ENCODE data around the gene AIF1. TPM values are rescaled to one million over a fixed set of nuclear protein-coding genes. Genes with fewer than 3 reads are reported as not detected.

Gene AIF1
- not detected in 2 replicates for total RNA-seq

GRCh38 chr6:31614684-31615578 is at the start of gene AIF1:
Gene AIF1, plus strand, starts transcription at chr6:31615234. Its CDS starts 96 bp downstream, at chr6:31615330.

DNA sequence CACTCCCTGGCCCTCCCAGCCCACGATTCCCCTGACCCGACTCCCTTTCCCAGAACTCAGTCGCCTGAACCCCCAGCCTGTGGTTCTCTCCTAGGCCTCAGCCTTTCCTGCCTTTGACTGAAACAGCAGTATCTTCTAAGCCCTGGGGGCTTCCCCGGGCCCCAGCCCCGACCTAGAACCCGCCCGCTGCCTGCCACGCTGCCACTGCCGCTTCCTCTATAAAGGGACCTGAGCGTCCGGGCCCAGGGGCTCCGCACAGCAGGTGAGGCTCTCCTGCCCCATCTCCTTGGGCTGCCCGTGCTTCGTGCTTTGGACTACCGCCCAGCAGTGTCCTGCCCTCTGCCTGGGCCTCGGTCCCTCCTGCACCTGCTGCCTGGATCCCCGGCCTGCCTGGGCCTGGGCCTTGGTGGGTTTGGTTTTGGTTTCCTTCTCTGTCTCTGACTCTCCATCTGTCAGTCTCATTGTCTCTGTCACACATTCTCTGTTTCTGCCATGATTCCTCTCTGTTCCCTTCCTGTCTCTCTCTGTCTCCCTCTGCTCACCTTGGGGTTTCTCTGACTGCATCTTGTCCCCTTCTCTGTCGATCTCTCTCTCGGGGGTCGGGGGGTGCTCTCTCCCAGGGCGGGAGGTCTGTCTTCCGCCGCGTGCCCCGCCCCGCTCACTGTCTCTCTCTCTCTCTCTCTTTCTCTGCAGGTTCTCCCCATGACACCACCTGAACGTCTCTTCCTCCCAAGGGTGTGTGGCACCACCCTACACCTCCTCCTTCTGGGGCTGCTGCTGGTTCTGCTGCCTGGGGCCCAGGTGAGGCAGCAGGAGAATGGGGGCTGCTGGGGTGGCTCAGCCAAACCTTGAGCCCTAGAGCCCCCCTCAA is 42.8 kb upstream of the AIF1 start, which contains the start of gene LTA:
LTA (plus strand) TSS at position 249 of the 871 bp plus-strand sequence; CDS start at position 703, 454 bp downstream.

DNA sequence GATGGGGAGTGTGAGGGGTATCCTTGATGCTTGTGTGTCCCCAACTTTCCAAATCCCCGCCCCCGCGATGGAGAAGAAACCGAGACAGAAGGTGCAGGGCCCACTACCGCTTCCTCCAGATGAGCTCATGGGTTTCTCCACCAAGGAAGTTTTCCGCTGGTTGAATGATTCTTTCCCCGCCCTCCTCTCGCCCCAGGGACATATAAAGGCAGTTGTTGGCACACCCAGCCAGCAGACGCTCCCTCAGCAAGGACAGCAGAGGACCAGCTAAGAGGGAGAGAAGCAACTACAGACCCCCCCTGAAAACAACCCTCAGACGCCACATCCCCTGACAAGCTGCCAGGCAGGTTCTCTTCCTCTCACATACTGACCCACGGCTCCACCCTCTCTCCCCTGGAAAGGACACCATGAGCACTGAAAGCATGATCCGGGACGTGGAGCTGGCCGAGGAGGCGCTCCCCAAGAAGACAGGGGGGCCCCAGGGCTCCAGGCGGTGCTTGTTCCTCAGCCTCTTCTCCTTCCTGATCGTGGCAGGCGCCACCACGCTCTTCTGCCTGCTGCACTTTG is 39.6 kb upstream of the AIF1 start, which contains the start of gene TNF:
TNF (plus strand) TSS at position 231 of the 567 bp plus-strand sequence; CDS start at position 408, 177 bp downstream.

GRCh38 chr6:31582230-31582643 is 32.8 kb upstream of the AIF1 start, which contains the start of gene LTB:
Gene LTB, minus strand, starts transcription at chr6:31582424. Its CDS starts 7 bp downstream, at chr6:31582417.

GRCh38 chr6:31586008-31586407 is 29.0 kb upstream of the AIF1 start, which contains the start of gene LST1:
Gene LST1, plus strand, starts transcription at chr6:31586277. Its CDS starts 1,023 bp downstream, at chr6:31587300.

GRCh38 chr6:31620586-31621319 is 5.7 kb downstream of the AIF1 start, which contains the start of gene PRRC2A:
Gene PRRC2A, plus strand, starts transcription at chr6:31620715. Its CDS starts 2,075 bp downstream, at chr6:31622790.

DNA sequence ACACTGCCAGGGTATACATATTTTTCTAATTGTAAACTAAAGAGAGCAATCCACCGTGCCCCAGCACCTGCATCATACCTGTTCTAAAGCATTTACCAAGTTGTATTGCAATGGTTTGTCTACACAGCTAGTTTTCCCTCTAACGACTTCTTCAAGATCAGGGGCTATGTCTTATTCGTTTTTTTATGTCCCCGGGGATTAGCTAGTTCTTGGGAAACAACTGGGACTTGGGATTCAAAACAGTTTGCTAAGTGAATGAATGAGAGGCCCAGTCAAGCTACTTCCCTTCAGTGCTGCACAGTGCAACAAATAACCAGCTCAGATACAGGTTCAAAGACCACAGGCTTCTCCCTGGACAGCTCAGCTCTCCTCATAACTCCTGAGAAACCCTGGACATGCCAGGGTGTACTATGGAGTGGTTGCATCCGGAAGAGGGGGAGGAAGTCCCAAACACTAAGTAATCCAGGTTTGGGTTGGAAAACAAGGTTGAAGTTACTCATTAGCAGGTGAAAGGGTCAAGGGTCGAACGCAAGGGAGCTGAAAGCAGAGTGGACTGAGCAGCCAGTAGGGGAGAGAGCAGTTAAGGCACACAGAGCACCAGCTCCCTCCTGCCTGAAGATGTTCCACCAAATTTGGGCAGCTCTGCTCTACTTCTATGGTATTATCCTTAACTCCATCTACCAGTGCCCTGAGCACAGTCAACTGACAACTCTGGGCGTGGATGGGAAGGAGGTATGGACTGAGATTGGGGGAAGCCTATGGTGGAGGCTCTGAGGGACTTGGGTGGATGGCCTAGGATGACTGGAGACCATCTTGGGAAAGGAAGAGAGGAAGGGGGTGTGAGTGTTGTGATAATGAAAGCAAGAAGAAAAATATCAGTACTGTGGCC is 40.6 kb downstream of the AIF1 start, which contains the start of gene APOM:
APOM (plus strand) TSS at position 546 of the 889 bp plus-strand sequence; CDS start at position 619, 73 bp downstream.

GRCh38 chr6:31660381-31661261 is 45.6 kb downstream of the AIF1 start, which contains the start of gene C6orf47:
Gene C6orf47, minus strand, starts transcription at chr6:31660778. Its CDS starts 831 bp downstream, at chr6:31659947.

DNA sequence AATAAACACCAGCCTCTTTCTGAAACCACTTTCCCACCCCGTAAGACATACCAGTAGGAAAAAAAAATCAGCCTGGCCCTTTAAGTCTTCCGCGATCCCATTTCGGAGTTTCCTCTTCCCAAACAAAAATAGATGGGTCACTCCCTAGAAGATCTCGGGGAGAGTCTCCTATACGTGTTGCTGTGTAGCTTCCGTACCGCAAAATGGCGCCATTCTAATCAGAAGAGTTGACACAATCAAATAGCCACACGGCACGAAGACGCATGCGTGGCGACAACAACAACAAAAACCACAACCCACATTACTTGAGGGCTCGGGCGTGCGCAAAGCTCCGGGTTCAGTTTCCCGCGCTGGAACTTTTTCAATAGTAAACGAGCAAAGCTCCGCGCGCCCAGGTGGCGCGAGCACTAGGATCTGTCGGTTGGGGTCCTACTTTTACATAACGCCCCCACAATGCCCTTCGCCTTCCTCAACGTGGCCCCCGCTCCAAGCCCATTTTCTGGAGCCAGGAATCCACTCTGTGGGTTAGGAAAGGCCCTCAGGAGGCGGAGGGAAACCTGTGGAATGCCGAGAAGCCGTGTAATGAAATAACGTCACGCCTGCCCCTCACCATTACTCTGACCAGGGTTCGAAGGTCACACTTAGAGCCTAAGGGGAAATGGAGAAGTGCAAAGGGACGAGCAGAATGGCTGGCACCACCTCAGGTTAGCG is 49.9 kb downstream of the AIF1 start, which contains the start of gene GPANK1:
GPANK1 (minus strand) TSS at position 208 of the 711 bp plus-strand sequence. CDS start 519 bp downstream, outside the sequence.

GRCh38 chr6:31665501-31666336 is 50.7 kb downstream of the AIF1 start, which contains the start of gene CSNK2B:
Gene CSNK2B, plus strand, starts transcription at chr6:31666080. Its CDS starts 752 bp downstream, at chr6:31666832.

Small RNA genes within 50 kb of the gene (small RNA-seq; reads per million reads assigned to genes)
- gene MIR6832 (ENCODE audit: low replicate concordance) (not detected), gene RF00019 (ENCODE audit: low replicate concordance) (not detected), gene SNORA38 (ENCODE audit: low replicate concordance) (127 reads per million, percentile 99 among the genes with 10 or more reads in this experiment), gene UQCRHP1 (ENCODE audit: low replicate concordance) (not detected)

Other genes starting within 250 kb of the AIF1 start
- 32.2 and 48.0 TPM in 2 replicates for gene MICA, start 211.6 kb upstream of the AIF1 start, total RNA-seq
- gene MICB, start 117.1 kb upstream of the AIF1 start, total RNA-seq, result 22.5 and 49.2 TPM in 2 replicates
- not detected in 2 replicates for gene MCCD1, start 86.3 kb upstream of the AIF1 start, total RNA-seq
- 317 and 546 TPM in 2 replicates for gene DDX39B, start 73.2 kb upstream of the AIF1 start, total RNA-seq
- gene ATP6V1G2, start 68.6 kb upstream of the AIF1 start, total RNA-seq, result 0.43 and 1.5 TPM in 2 replicates
- gene NFKBIL1, start 67.6 kb upstream of the AIF1 start, total RNA-seq, result 19.9 and 35.5 TPM in 2 replicates
- not detected in 2 replicates for gene LTA, start 42.9 kb upstream of the AIF1 start, total RNA-seq
- gene TNF, start 39.7 kb upstream of the AIF1 start, total RNA-seq, result under 0.01 and 0.29 TPM in 2 replicates
- gene LTB, start 32.8 kb upstream of the AIF1 start, total RNA-seq, result not detected in 2 replicates
- not detected in 2 replicates for gene LST1, start 29.0 kb upstream of the AIF1 start, total RNA-seq
- gene NCR3, start 22.2 kb upstream of the AIF1 start, total RNA-seq, result not detected in 2 replicates
- gene PRRC2A, start 5.5 kb downstream of the AIF1 start, total RNA-seq, result 55.1 and 105 TPM in 2 replicates
- gene BAG6, start 37.4 kb downstream of the AIF1 start, total RNA-seq, result 185 and 217 TPM in 2 replicates
- 0.72 and 3.3 TPM in 2 replicates for gene APOM, start 40.7 kb downstream of the AIF1 start, total RNA-seq
- 17.1 and 25.5 TPM in 2 replicates for gene C6orf47, start 45.5 kb downstream of the AIF1 start, total RNA-seq
- 20.0 and 22.8 TPM in 2 replicates for gene GPANK1, start 49.8 kb downstream of the AIF1 start, total RNA-seq
- 198 and 356 TPM in 2 replicates for gene CSNK2B, start 50.8 kb downstream of the AIF1 start, total RNA-seq
- gene LY6G5B, start 54.7 kb downstream of the AIF1 start, total RNA-seq, result 5.2 and 8.3 TPM in 2 replicates
- gene LY6G5C, start 65.8 kb downstream of the AIF1 start, total RNA-seq, result 0.66 and 2.7 TPM in 2 replicates
- gene ABHD16A, start 88.1 kb downstream of the AIF1 start, total RNA-seq, result 48.6 and 51.0 TPM in 2 replicates
- not detected in 2 replicates for gene LY6G6F, start 91.6 kb downstream of the AIF1 start, total RNA-seq
- gene LY6G6D, start 100.1 kb downstream of the AIF1 start, total RNA-seq, result not detected in 2 replicates
- gene LY6G6C, start 106.5 kb downstream of the AIF1 start, total RNA-seq, result not detected in 2 replicates
- gene MPIG6B, start 108.1 kb downstream of the AIF1 start, total RNA-seq, result not detected in 2 replicates
- 36.5 and 45.7 TPM in 2 replicates for gene DDAH2, start 114.1 kb downstream of the AIF1 start, total RNA-seq
- gene CLIC1, start 121.3 kb downstream of the AIF1 start, total RNA-seq, result 585 and 1,126 TPM in 2 replicates
- 7.0 and 26.8 TPM in 2 replicates for gene MSH5, start 124.8 kb downstream of the AIF1 start, total RNA-seq
- 0.44 and 1.1 TPM in 2 replicates for gene SAPCD1, start 147.4 kb downstream of the AIF1 start, total RNA-seq
- gene VWA7, start 162.1 kb downstream of the AIF1 start, total RNA-seq, result 0.14 and 0.44 TPM in 2 replicates
- gene VARS1, start 180.5 kb downstream of the AIF1 start, total RNA-seq, result 51.6 and 105 TPM in 2 replicates
- 19.9 and 54.0 TPM in 2 replicates for gene LSM2, start 191.7 kb downstream of the AIF1 start, total RNA-seq
- gene HSPA1L, start 200.0 kb downstream of the AIF1 start, total RNA-seq, result 0.72 and 0.88 TPM in 2 replicates
- 81.4 and 101 TPM in 2 replicates for gene HSPA1A, start 200.3 kb downstream of the AIF1 start, total RNA-seq
- gene HSPA1B, start 212.5 kb downstream of the AIF1 start, total RNA-seq, result 78.3 and 86.0 TPM in 2 replicates
- gene NEU1, start 247.6 kb downstream of the AIF1 start, total RNA-seq, result 84.3 and 201 TPM in 2 replicates

Data from placental pericyte (primary cell).